CD14-positive monocyte (primary cell): ENCODE results near the gene NCAM1. TPM values are rescaled to one million over a fixed set of nuclear protein-coding genes. Genes with fewer than 3 reads are reported as not detected.

Experiments
- DNase-seq, 3 donors: peaks; one replicate each; pipeline ENCODE4 v3.0.0-alpha.2; 2011 to 2022
- H2AFZ ChIP-seq: 2 replicates; pipeline ENCODE4 v1.6.0; 2012; ENCODE audit warnings: mild to moderate bottlenecking, low read depth, low read length, inconsistent platforms; ENCODE audit not compliant: insufficient read depth, poor library complexity, severe bottlenecking
- H3K27ac ChIP-seq, 2 donors: 1 replicate in 1 of 2; 2 replicates in 1 of 2; pipeline ENCODE4 v1.5.1; 2012 to 2013; ENCODE audit warnings: low read length in 2 of 2, control low read depth in 1 of 2, inconsistent platforms in 1 of 2, low read depth in 1 of 2, mild to moderate bottlenecking in 1 of 2
- H3K27me3 ChIP-seq, 2 donors: one replicate each; pipeline versions ENCODE4 v1.6.0 to v1.6.1; 2011 to 2013; ENCODE audit warnings: low read length in 2 of 2; ENCODE audit not compliant: control insufficient read depth in 2 of 2, insufficient read depth in 2 of 2
- H3K36me3 ChIP-seq, 2 donors: replicated peaks in 1 of 2; 1 replicate in 1 of 2; 2 replicates in 1 of 2; pipeline versions ENCODE4 v1.5.1 to v1.6.1; 2012 to 2013; ENCODE audit warnings: low read length in 2 of 2, control low read depth in 1 of 2, inconsistent platforms in 1 of 2, mild to moderate bottlenecking in 1 of 2; ENCODE audit not compliant: insufficient read depth in 2 of 2, control insufficient read depth in 1 of 2
- H3K4me1 ChIP-seq, 2 donors: 1 replicate in 1 of 2; 2 replicates in 1 of 2; pipeline versions ENCODE4 v1.5.1 to v1.6.1; 2012 to 2013; ENCODE audit warnings: low read length in 2 of 2, control low read depth in 1 of 2, inconsistent platforms in 1 of 2, mild to moderate bottlenecking in 1 of 2, moderate library complexity in 1 of 2; ENCODE audit not compliant: insufficient read depth in 2 of 2, control insufficient read depth in 1 of 2
- H3K4me2 ChIP-seq: replicated peaks from 2 replicates; pipeline ENCODE3; 2012; ENCODE audit warnings: low read length, moderate library complexity, mild to moderate bottlenecking; ENCODE audit not compliant: poor library complexity, severe bottlenecking; ENCODE audit errors: extremely low read depth
- H3K4me3 ChIP-seq, 3 experiments: fragments of 200-600 bp in 1 of 3; sonication (generic) in 1 of 3; replicated peaks in 1 of 3; 1 replicate in 2 of 3; 2 replicates in 1 of 3; pipeline ENCODE4 v1.5.1; 2011 to 2013; ENCODE audit warnings: low read length in 3 of 3, mild to moderate bottlenecking in 3 of 3, control low read depth in 2 of 3, low read depth in 2 of 3, inconsistent platforms in 1 of 3, moderate library complexity in 1 of 3
- H3K79me2 ChIP-seq: 2 replicates; pipeline ENCODE4 v1.6.0; 2012; ENCODE audit warnings: mild to moderate bottlenecking, control low read depth, inconsistent platforms, low read length, moderate library complexity; ENCODE audit not compliant: insufficient read depth
- H3K9ac ChIP-seq: 2 replicates; pipeline ENCODE4 v1.6.0; 2017; ENCODE audit warnings: low read length, mild to moderate bottlenecking; ENCODE audit not compliant: insufficient read depth, poor library complexity, severe bottlenecking
- H3K9me3 ChIP-seq, 2 donors: replicated peaks in 1 of 2; 1 replicate in 1 of 2; 2 replicates in 1 of 2; pipeline versions ENCODE4 v1.5.1 to v1.6.1; 2012 to 2013; ENCODE audit warnings: low read length in 2 of 2, control low read depth in 1 of 2; ENCODE audit not compliant: control insufficient read depth in 1 of 2, insufficient read depth in 1 of 2
- H4K20me1 ChIP-seq: 2 replicates; pipeline ENCODE4 v1.6.0; 2012; ENCODE audit warnings: mild to moderate bottlenecking, low read length, control low read depth, moderate library complexity; ENCODE audit not compliant: insufficient read depth
- H3K27ac Mint-ChIP-seq, 7 donors: one replicate each; pipeline ENCODE4 v1.8.0; 2020; ENCODE audit warnings: mild to moderate bottlenecking in 7 of 7, mixed read lengths in 7 of 7, moderate library complexity in 6 of 7, inconsistent platforms in 2 of 7
- H3K27me3 Mint-ChIP-seq, 3 donors: one replicate each; pipeline ENCODE4 v1.8.0; 2021 to 2022; ENCODE audit warnings: low read depth in 3 of 3, mild to moderate bottlenecking in 3 of 3, mixed read lengths in 3 of 3, moderate library complexity in 3 of 3, inconsistent platforms in 1 of 3
- H3K36me3 Mint-ChIP-seq, 2 donors: one replicate each; pipeline ENCODE4 v1.8.0; 2020; ENCODE audit warnings: mixed read lengths in 2 of 2, inconsistent platforms in 1 of 2, mild to moderate bottlenecking in 1 of 2
- H3K4me1 Mint-ChIP-seq: one replicate; pipeline ENCODE4 v1.8.0; 2020; ENCODE audit warnings: mild to moderate bottlenecking, mixed read lengths
- H3K4me3 Mint-ChIP-seq, 2 donors: one replicate each; pipeline ENCODE4 v1.8.0; 2020; ENCODE audit warnings: mild to moderate bottlenecking in 2 of 2, mixed read lengths in 2 of 2, moderate library complexity in 1 of 2
- H3K9me3 Mint-ChIP-seq, 7 donors: one replicate each; pipeline ENCODE4 v1.8.0; 2020 to 2022; ENCODE audit warnings: mixed read lengths in 7 of 7, mild to moderate bottlenecking in 6 of 7, moderate library complexity in 6 of 7, inconsistent platforms in 2 of 7
- WGBS: methylation state at CpG from one replicate; pipeline ENCODE4 v1.1.5; 2013; ENCODE audit warnings: missing lambda C conversion rate; ENCODE audit not compliant: insufficient coverage; 5-methylcytosine and 5-hydroxymethylcytosine counted together
- intact Hi-C, 2 donors: fragments of 100-400 bp; cut with micrococcal nuclease; formaldehyde crosslinking; loops; one replicate each; pipeline versions ENCODE4 v1.15.0 to v1.15.1; 2023
- polyA plus RNA-seq, 3 donors: library from polyadenylated mRNA; depleted of rRNA in 1 of 3; unstranded in 2 of 3; stranded (reverse) in 1 of 3; fragments of 300-500 nt in 2 of 3; fragments of >200 nt in 1 of 3; fragmentation: Illumina TruSeq in 2 of 3; gene quantifications; 1 replicate in 2 of 3; 2 replicates in 1 of 3; pipeline ENCODE4 v1.2.3, GENCODE V29; 2012 to 2021
- TF ChIP-seq, protein P1 (sequence below): fragments of 200-600 bp; IDR thresholded peaks from one replicate; pipeline ENCODE4 v1.8.0; 2022; ENCODE audit warnings: antibody characterized with exemption, mild to moderate bottlenecking

The NCAM1 gene
- polyA plus RNA-seq, 3 donors = 0.65 to 0.69 TPM; not detected in 1

DNA sequence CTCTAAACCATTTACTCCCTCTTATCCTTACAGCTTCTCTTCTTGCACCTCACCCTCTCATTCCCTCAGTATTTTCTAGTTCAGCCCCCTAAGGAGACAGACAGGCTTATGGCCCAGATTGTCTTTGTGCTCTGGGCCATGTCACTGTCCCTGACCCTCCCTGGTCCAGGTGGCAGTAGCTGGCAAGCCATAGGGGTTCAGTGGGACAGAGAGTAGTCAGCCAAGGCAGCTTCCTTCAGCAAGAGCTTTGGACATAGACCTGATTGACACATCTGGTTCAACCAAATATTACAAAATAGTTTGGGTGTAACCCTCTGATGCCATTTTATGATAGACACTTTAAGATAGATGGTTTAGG is 53.9 kb downstream of the NCAM1 start:
- Histone ChIP-seq H2AFZ (no peak overlapping the region), H3K4me2 (no peak overlapping the region), H3K4me3 (no peak overlapping the region), H3K27ac (no peak overlapping the region), H3K4me1 (peaks cover 12 to 25% of the 10 kb centered on the region in 2 donors), H3K36me3 (no peaks in the 10 kb centered on the region), H3K9me3 (no peaks in the 10 kb centered on the region), H3K27me3 (no peaks in the 10 kb centered on the region), H3K79me2 (no peaks in the 10 kb centered on the region), H4K20me1 (no peaks in the 10 kb centered on the region), H3K9ac (no peak overlapping the region)
- H3K27me3 Mint-ChIP-seq = peaks cover 1 to 5% (median 2%) of the 10 kb centered on the region in 3 donors
- H3K36me3 Mint-ChIP-seq = no peaks in the 10 kb centered on the region
- TF ChIP-seq, protein P1, sequence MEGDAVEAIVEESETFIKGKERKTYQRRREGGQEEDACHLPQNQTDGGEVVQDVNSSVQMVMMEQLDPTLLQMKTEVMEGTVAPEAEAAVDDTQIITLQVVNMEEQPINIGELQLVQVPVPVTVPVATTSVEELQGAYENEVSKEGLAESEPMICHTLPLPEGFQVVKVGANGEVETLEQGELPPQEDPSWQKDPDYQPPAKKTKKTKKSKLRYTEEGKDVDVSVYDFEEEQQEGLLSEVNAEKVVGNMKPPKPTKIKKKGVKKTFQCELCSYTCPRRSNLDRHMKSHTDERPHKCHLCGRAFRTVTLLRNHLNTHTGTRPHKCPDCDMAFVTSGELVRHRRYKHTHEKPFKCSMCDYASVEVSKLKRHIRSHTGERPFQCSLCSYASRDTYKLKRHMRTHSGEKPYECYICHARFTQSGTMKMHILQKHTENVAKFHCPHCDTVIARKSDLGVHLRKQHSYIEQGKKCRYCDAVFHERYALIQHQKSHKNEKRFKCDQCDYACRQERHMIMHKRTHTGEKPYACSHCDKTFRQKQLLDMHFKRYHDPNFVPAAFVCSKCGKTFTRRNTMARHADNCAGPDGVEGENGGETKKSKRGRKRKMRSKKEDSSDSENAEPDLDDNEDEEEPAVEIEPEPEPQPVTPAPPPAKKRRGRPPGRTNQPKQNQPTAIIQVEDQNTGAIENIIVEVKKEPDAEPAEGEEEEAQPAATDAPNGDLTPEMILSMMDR = no peak
- H3K27ac Mint-ChIP-seq = no peak overlapping the region
- H3K4me1 Mint-ChIP-seq = peaks cover 21% of the 10 kb centered on the region
- intact Hi-C loops = no loop called here
- H3K9me3 Mint-ChIP-seq = peaks cover 0 to 16% (median 6%) of the 10 kb centered on the region in 7 donors
- H3K4me3 Mint-ChIP-seq = no peak overlapping the region
- no peak for DNase-seq

DNA sequence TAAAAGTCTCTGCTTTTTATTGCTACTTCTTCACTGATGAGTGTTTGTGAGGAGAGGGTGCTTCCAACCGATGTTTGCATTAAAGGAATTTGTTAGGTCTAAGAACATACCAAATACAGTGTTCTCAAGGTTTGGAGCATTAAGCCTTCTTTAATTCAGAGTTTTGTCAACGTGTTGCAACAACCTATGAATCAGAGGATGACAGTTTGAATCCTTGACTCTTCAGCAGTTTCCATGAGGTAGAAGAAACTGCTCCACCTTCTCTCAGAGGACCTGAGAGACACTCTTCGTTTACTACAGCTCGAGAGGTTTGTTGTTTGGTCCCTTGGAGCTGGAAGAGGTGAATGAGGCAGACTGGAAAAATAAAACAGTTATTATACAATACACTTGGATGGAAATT is 55.7 kb downstream of the NCAM1 start:
- no peak overlapping the region for H3K9ac ChIP-seq
- 63% methylated on average over 1 of the region's 4 CpGs for WGBS
- no peak overlapping the region for H3K4me3 Mint-ChIP-seq

More for the DNA sequence above, 55.7 kb downstream of the NCAM1 start:
- peaks cover 0 to 5% (median 2%) of the 10 kb centered on the region in 3 donors for H3K27me3 Mint-ChIP-seq
- no peaks in the 10 kb centered on the region for H3K36me3 ChIP-seq
- no peak overlapping the region for H2AFZ ChIP-seq
- no peak overlapping the region for H3K27ac ChIP-seq
- peaks cover 0 to 15% (median 6%) of the 10 kb centered on the region in 7 donors for H3K9me3 Mint-ChIP-seq
- TF ChIP-seq, protein P1 = no peak
- intact Hi-C loops = no loop called here
- H3K9me3 ChIP-seq = no peaks in the 10 kb centered on the region
- H3K4me2 ChIP-seq = no peak overlapping the region
- H3K27ac Mint-ChIP-seq = no peak overlapping the region
- DNase-seq = peak in 1 of 3 donors; percentile 32
- H3K4me1 Mint-ChIP-seq = peaks cover 23% of the 10 kb centered on the region
- H3K27me3 ChIP-seq = no peaks in the 10 kb centered on the region
- no peak overlapping the region for H3K4me3 ChIP-seq
- peaks cover 18 to 29% of the 10 kb centered on the region in 2 donors for H3K4me1 ChIP-seq
- no peaks in the 10 kb centered on the region for H3K36me3 Mint-ChIP-seq
- no peaks in the 10 kb centered on the region for H3K79me2 ChIP-seq
- no peaks in the 10 kb centered on the region for H4K20me1 ChIP-seq
